Activated CD4-positive, alpha-beta T cell treated with anti-CD3 and anti-CD28 coated beads for 4 hours (primary cell): ENCODE measurements around the gene OTOP3.
A peak's percentile ranks its signal among the peaks of the same experiment; 100 is the strongest.
"Not testable (repeated sequence)": the region's sequence is repeated elsewhere in the genome, so short reads cannot be mapped to it uniquely, and the experiment has no call there.

Experiments used
- DNase-seq, 2 donors: peaks; one replicate each; pipeline ENCODE4 v3.0.0-alpha.2; 2020

Gene OTOP3

GRCh38 chr17:74962622-74963394 lies 27.1 kb downstream of the OTOP3 start:
- no peak for DNase-seq

DNA sequence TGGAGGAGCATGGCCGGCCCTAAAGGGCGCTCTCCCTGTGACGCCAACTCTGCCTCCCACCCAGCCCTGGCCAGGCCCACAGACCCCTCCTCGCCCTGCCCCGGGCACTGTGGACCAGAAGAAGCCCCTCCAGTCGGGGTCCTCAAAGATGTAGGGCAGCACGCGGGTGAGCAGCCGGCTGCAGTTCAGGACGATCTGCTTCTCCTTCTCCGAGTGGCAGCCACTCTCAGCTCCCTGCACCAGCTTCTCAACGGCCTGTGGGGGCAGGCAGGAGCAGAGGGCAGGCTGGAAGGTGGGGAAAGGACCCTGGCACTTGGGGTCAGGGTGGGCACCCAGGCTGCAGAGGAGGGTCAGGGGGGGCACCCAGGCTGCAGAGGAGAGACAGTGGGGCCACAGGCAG lies 28.0 kb downstream of the OTOP3 start:
- DNase-seq: no peak

- DNase-seq: no peak
Measured at GRCh38 chr17:74964246-74964761, 28.6 kb downstream of the OTOP3 start.

GRCh38 chr17:74964988-74965622 lies 29.4 kb downstream of the OTOP3 start:
- no peak for DNase-seq

GRCh38 chr17:74968361-74968780 lies 32.7 kb downstream of the OTOP3 start:
- no peak for DNase-seq

DNA sequence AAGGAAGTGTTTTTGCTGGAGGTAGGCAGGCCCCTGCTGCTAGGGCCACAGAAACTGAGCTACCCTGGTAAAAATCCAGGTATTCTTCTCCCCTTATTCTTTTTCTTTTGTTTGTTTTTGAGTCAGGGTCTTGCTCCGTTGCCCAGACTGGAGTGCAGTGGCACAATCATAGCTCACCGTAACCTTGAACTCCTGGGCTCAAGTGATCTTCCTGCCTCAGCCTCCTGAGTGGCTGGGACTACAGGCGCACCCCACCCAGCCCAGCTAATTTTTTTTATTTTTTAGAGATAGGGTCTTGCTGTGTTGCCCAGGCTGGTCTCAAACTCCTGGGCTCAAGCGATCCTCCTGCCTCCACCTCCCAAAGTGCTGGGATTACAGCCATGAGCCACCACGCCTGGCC lies 33.8 kb downstream of the OTOP3 start:
- not testable (repeated sequence) for DNase-seq

DNA sequence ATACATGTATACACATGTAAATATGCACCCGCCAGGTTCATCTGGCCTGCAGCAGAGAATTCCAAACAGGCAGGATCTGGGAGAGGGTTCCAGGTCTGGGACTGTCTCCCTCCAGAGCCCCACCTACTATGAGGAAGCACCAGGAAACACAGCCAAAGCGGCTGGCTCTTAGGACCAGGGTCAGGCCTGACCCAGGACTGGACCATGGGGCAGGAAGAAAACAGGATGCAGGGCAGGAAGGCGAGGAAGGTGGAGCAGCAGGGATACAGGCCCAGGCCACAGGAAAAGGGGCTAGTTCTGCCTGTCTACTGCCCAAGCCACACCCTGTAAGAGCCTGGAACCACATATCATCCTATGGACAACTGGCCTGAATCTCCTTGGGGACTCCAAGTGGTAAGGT lies 34.7 kb downstream of the OTOP3 start:
- DNase-seq: no peak

GRCh38 chr17:74971069-74971841 lies 35.6 kb downstream of the OTOP3 start:
- DNase-seq: no peak

DNA sequence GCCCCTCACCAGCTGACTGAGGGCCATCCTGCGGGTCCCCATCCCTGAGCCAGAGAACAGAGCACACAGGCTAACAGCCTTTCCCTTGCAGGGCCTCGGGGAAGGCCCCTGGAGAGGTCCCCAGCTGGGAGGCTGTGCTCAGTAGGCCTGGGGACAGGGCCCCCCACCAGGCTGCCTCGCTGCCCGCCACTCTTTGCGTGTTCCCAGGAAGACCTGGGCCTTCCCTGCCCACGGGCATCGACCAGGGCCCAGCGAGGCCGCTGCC lies 36.1 kb downstream of the OTOP3 start:
- no peak for DNase-seq

DNA sequence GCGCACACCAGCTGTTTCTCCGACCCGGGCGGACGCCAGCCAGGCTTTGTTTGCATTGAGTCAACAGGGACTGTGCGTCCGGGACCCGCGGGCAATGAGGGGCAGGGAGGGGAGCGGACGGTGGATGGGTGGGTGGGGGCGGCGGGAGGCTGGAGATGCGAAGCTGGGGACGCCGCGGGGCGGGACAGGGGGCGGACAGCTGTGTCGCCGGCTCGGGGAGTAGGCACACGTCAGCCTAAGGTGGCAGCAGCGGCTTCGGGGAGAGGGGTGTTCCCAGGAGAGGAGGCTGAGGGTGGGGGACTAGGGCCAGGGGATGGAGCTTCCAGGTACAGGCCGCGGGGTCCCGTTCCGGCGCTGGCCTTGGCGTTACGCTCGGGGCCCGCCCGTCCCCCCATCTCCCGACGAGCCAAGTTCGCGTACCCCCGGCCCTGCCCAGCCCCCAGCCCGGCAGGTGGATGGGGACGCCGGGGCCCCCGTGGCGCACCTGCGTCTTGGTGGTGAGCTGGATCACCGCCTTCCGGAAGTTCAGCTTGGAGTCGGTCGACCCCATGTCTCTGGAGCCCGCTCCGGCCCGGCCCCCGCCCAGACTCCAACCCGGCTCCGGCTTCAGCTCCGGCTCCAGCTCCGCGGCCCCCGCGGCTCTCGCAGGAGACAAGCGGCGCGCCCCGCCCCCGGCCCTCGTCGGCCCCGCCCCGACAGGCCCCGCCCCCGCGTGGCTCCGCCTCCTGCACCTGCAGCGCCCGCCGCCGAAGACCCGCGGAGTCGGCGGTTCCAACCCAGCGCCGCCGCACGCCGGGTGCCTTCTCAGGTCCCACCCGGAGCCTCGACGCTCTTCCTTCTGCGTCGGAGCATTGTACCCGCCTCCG lies 36.6 kb downstream of the OTOP3 start, which contains the start of gene HID1:
Gene HID1, minus strand, starts transcription at position 653 of the 866 bp plus-strand sequence. Its CDS starts 103 bp downstream, at position 550.
- DNase-seq: peak; percentile 80 to 82

GRCh38 chr17:74972973-74973328 lies 37.3 kb downstream of the OTOP3 start:
- no peak for DNase-seq

- DNase-seq: no peak
Measured at GRCh38 chr17:74975943-74976342, 40.2 kb downstream of the OTOP3 start.

GRCh38 chr17:74977802-74978201 lies 42.1 kb downstream of the OTOP3 start:
- no peak for DNase-seq

DNA sequence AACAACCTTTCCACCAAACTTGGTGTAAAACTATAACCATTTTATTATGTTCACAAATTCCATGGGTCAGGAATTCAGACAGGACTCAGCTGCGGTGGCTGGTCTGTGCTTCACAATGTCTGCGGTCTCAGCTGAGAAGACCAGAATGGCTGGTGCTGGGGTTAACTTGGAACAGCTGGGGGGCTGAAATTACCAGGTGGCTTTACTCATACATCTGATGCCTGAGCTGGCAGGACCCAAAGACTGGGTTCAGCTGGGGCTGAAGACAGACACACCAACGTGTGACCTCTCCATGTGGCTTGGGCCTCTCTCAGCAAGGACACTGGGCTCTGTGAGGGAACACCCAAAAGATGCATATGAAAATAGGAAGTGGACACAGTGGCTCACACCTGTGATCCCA lies 42.5 kb downstream of the OTOP3 start:
- no peak for DNase-seq

DNA sequence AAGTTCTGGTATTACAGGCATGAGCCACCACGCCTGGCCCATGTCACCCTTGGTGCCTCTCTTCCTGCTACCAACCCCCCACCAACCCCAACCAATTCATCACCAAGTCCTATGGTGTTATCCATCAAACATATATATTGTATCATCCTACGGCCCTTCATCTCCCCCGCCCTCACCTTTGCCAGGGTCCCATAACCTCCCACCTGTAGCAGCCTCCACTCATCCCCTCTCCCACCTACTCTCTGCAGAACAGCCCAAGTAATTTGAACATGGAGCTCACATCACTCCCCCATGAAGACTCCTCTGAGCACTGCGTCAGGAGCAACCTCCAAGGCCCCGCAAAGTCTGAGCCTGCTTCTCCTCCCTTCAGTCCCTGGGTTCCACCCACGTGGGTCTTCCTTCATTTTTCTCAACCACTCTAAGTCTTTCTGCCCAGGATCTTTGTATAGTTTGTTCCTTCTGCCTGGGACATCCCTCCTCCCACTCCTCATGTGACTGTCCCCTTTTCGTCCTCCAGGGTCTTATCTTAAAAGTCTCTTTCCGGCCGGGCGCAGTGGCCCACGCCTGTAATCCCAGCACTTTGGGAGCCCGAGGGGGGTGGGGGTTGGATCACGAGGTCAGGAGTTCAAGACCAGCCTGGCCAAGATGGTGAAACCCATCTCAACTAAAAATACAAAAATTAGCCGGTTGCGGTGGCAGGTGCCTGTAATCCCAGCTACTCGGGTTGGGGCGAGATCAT lies 43.9 kb downstream of the OTOP3 start:
- no peak for DNase-seq

GRCh38 chr17:74981318-74981978 lies 45.8 kb downstream of the OTOP3 start:
- no peak for DNase-seq

DNA sequence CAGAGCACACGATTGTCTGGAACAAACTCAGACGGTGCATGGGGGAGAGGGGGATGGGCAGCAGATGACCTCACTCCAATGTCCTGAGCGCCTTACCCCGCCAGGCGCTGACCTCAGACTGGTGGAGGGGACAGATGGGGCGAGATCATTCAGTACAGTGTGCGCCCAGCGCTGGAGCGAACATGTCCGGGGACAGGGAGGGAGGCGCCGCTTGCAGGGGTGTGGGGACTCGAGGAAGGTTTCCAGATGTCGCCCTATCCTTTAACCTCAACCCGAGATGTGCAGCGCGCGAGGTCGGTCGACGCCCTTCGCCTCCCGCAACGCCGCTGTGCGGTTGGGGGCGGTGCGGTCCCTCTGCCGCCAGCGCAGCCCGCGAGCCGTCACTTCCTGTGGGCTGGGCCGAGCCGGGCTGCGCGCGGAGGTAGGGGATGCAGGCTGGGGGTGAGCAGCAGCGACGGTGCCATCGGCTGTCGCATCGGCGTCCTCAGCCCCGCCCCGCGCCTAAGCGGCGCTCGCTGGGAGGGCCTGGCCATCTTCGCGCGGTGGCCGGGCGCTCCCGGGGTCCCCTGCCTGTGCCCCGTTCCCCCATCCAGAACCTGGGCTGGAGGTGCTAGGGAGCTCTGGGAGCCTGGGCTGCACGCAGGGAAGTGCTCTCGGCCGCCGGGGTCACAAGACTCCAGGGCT lies 46.4 kb downstream of the OTOP3 start:
- peak; percentile 66 to 77 for DNase-seq

DNA sequence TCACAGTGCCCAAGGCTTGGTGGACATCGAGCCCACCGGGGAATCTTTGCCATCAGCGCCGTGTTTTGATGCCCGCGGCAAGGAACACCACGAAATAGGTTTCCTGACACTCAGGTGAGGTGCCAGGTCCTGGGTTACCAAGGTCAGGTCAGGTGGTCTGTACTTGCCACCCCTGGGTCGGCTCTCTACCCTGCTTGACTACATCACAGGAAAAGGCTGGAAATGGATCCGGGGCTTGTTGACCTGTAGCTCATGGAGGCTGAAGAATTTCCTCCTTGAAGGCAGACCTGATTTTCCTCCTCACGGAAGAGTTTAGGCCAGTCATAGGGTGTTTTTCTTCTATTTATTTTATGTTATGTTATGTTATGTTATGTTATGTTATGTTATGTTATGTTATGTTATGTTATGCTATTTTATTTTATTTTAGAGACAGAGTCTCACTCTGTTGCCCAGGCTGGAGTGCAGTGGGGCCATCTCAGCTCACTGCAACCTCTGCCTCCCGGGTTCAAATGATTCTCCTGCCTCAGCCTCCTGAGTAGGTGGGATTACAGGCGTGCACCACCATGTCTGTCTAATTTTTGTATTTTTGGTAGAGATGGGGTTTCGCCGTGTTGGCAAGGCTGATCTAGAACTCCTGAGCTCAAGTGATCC lies 47.1 kb downstream of the OTOP3 start:
- DNase-seq: not testable (repeated sequence)

GRCh38 chr17:74986206-74986576 lies 50.5 kb downstream of the OTOP3 start:
- no peak for DNase-seq

- DNase-seq: peak; percentile 91 to 93
Measured at GRCh38 chr17:74987418-74987908, 51.8 kb downstream of the OTOP3 start, which contains the start of gene CDR2L. Gene CDR2L, plus strand, starts transcription at chr17:74987632. Its CDS starts 412 bp downstream, at chr17:74988044.
